ENCODE measurements around the gene TPCN2. TPM values are rescaled to one million over a fixed set of nuclear protein-coding genes. Genes with fewer than 3 reads are reported as not detected.

Gene TPCN2
- total RNA-seq, 1 donor from 2014 or later = 23.7 TPM

DNA sequence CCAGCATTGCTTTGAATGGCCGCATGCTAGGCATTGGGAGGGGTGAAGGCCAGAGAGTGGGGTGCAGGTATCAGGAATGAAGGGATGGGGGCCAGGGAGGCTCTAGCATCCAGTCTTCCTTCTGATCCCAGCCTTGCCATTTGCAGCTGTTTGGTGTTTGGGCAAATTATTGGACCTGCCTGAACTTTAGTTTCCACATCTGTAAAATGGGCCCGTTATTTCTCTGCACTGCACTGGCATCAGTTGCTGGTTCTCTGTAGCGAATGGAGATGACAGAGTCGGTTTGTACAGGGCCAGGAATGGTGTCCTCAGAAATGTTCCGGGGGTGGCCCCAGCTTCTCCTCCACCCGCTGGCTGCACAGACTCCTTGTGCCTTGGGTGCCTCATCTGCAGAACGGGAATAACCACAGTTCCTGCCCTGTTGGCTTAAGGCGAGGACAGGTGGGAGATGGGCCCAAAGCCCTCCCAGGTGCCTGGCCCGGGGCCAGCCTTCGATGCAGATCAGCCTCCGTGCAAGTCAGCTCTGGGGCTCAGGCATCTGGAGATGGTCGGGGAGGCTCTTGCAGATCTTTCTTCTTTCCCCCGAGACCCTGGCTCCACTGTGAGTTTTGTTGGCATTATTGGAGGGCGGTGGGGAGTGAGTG is 55.6 kb downstream of the TPCN2 start:
- no peak overlapping the region for H3K27ac Mint-ChIP-seq
- peaks cover 17% of the 10 kb centered on the region for H3K4me1 Mint-ChIP-seq
- TF ChIP-seq, protein P1, sequence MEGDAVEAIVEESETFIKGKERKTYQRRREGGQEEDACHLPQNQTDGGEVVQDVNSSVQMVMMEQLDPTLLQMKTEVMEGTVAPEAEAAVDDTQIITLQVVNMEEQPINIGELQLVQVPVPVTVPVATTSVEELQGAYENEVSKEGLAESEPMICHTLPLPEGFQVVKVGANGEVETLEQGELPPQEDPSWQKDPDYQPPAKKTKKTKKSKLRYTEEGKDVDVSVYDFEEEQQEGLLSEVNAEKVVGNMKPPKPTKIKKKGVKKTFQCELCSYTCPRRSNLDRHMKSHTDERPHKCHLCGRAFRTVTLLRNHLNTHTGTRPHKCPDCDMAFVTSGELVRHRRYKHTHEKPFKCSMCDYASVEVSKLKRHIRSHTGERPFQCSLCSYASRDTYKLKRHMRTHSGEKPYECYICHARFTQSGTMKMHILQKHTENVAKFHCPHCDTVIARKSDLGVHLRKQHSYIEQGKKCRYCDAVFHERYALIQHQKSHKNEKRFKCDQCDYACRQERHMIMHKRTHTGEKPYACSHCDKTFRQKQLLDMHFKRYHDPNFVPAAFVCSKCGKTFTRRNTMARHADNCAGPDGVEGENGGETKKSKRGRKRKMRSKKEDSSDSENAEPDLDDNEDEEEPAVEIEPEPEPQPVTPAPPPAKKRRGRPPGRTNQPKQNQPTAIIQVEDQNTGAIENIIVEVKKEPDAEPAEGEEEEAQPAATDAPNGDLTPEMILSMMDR (IDR thresholded peaks at IDR 0.05; ENCODE audit: unreplicated experiment) = no peak
- no peaks in the 10 kb centered on the region for H3K9me3 Mint-ChIP-seq
- H3K36me3 Mint-ChIP-seq = peaks cover 1% of the 10 kb centered on the region
- no peak overlapping the region for H3K4me3 Mint-ChIP-seq
- no peak for DNase-seq (ENCODE audit: low spot score in 2 of 2, unreplicated experiment in 2 of 2)
- peaks cover 9% of the 10 kb centered on the region for H3K27me3 Mint-ChIP-seq (ENCODE audit: low read depth)

DNA sequence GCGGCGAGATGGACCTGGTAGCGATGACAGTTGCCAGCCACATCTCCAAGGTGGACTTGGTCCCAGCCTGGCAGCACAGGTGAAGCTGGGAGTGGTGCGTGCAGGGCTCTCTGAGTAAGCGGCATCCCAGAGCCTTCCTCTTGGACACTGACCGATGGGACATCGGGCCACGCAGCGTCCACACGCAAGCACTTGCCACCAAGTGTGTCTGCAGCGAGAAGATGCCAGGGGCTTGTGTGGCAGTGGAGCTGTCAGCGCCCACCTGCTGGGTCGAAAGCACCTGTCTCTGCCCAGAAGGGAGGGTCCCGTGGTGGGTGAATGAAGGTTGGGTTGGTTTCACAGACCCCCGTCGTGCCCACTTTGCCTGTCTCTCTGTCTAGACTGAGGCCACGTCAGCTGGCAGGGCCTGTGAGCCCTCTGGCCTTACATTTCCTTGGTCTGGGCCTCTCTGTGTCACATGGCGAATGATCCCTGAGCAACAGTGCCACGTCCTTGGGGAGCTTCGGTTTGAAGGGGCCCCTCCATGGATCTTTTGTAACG is 56.2 kb downstream of the TPCN2 start:
- H3K27me3 Mint-ChIP-seq (ENCODE audit: low read depth) = peaks cover 9% of the 10 kb centered on the region
- H3K9me3 Mint-ChIP-seq = no peaks in the 10 kb centered on the region
- H3K4me3 Mint-ChIP-seq = no peak overlapping the region
- peaks cover 1% of the 10 kb centered on the region for H3K36me3 Mint-ChIP-seq
- no peak for DNase-seq (ENCODE audit: low spot score in 2 of 2, unreplicated experiment in 2 of 2)
- no peak overlapping the region for H3K27ac Mint-ChIP-seq
- H3K4me1 Mint-ChIP-seq = peaks cover 17% of the 10 kb centered on the region
- TF ChIP-seq, protein P1 (IDR thresholded peaks at IDR 0.05; ENCODE audit: unreplicated experiment) = no peak

DNA sequence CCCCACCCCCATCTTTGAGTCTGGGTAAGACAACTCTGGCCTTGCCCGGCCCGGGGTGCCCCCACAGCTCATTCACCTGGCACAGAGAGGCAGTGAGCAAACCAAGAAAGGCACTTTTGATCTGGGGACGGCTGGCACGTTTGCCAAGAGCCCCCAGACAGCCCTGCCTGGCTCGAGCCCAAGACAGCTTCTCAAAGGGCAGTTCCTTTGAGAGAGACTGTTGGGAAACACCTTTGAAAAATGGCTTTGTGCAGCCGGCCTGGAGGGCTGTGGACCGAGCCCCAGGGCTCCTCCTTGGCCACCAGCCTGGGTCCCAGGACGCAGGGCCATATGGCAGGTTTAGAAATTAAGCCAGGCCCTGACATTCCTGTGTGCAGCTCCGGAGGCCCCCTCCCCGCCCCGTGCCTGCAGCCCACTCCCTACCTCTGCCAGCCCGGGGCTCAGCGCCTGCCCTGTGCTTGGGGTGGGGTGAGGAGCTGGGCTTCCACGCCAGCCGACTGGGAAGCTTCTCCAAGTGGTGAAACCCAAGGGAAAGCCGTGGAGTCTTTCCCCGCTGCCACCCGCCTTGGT is 56.8 kb downstream of the TPCN2 start:
- DNase-seq (ENCODE audit: low spot score in 2 of 2, unreplicated experiment in 2 of 2) = no peak
- peaks cover 1% of the 10 kb centered on the region for H3K36me3 Mint-ChIP-seq
- TF ChIP-seq, protein P1 (IDR thresholded peaks at IDR 0.05; ENCODE audit: unreplicated experiment) = no peak
- peaks cover 9% of the 10 kb centered on the region for H3K27me3 Mint-ChIP-seq (ENCODE audit: low read depth)
- no peak overlapping the region for H3K4me3 Mint-ChIP-seq
- H3K9me3 Mint-ChIP-seq = peaks cover 4% of the 10 kb centered on the region
- peak overlapping the region; percentile 69 for H3K27ac Mint-ChIP-seq
- H3K4me1 Mint-ChIP-seq = peaks cover 17% of the 10 kb centered on the region

DNA sequence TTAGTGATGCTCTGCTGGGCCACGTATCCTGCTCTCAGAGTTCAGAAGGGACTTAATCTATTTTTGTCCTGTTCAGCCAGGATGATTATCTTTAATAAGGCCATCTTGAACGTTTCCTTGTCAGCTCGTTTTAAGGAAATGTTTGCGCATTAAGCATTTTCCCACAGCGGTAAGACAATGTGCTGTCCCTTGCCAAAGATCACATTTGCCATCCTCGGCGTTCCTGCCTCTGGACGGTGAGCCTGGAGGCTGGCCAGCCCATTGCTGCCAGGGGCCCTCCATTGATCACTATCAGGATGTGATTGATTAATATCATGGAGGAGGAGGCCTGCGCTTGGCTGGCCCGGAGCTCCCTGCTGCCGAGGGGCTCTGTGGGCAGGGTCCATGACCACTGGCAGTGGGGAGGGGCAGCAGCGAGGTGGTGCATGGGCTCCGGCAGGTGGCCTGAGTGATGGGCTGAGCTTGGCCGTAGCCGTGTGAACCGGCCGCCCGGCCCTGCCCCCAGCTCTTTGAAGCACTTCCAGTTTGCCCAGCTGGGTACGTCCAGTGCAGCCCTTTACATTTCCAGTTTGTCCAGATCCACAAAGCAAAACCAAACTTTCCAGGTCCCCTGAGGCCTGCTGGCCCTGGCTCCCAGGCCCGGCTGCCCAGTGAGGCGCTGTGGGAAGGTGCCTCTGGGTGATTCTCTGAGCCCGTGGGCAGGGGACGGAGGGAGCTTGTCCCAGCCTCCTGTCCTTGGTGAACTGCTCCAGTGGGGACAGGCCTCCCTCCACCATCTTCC is 57.5 kb downstream of the TPCN2 start:
- Mint-ChIP-seq H3K4me1 (peaks cover 17% of the 10 kb centered on the region), H3K27ac (peak overlapping the region; percentile 69), H3K27me3 (ENCODE audit: low read depth) (peaks cover 9% of the 10 kb centered on the region), H3K4me3 (no peak overlapping the region), H3K36me3 (peaks cover 1% of the 10 kb centered on the region), H3K9me3 (peaks cover 9% of the 10 kb centered on the region)
- TF ChIP-seq, protein P1 (IDR thresholded peaks at IDR 0.05; ENCODE audit: unreplicated experiment) = no peak
- no peak for DNase-seq (ENCODE audit: low spot score in 2 of 2, unreplicated experiment in 2 of 2)

DNA sequence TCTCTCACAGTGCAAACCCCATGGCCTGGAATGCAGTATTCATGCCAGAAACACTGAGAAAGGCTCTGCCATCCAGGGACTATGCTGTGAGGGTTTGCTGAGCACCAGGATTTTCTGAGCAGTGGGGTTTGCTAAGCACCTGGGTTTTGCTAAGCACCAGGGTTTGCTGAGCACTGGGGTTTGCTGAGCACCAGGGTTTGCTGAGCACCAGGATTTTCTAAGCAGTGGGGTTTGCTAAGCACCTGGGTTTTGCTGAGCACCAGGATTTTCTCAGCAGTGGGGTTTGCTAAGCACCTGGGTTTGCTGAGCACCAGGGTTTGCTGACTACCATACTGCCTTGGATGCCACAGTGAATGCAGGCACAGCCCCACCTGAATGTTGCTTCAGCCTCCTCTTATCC is 58.7 kb downstream of the TPCN2 start:
- peaks cover 7% of the 10 kb centered on the region for H3K27me3 Mint-ChIP-seq (ENCODE audit: low read depth)
- H3K4me1 Mint-ChIP-seq = peaks cover 17% of the 10 kb centered on the region
- TF ChIP-seq, protein P1 (IDR thresholded peaks at IDR 0.05; ENCODE audit: unreplicated experiment) = no peak
- DNase-seq (ENCODE audit: low spot score in 2 of 2, unreplicated experiment in 2 of 2) = no peak
- H3K9me3 Mint-ChIP-seq = peaks cover 9% of the 10 kb centered on the region
- no peak overlapping the region for H3K27ac Mint-ChIP-seq
- H3K4me3 Mint-ChIP-seq = no peak overlapping the region
- peaks cover 1% of the 10 kb centered on the region for H3K36me3 Mint-ChIP-seq

Data from mesothelial cell of epicardium (in vitro differentiated cells).